Breast epithelium (tissue), 4 donors: ENCODE results near the gene KCNN3. TPM values are rescaled to one million over a fixed set of nuclear protein-coding genes. Genes with fewer than 3 reads are reported as not detected.
A peak's percentile ranks its signal among the peaks of the same experiment; 100 is the strongest.

Source experiments
- DNase-seq, 2 donors: peaks; one replicate each; pipeline ENCODE4 v3.0.0-alpha.2; 2019; ENCODE audit warnings: low spot score in 2 of 2
- H3K27ac ChIP-seq, 2 donors: fragments of 200-600 bp; sonication (generic) in 1 of 2; one replicate each; pipeline ENCODE4 v1.5.1; 2016 to 2019; ENCODE audit warnings: mild to moderate bottlenecking in 1 of 2
- H3K27me3 ChIP-seq, 2 donors: fragments of 200-600 bp; sonication (generic) in 1 of 2; one replicate each; pipeline versions ENCODE4 v1.5.1 to v1.6.0; 2017 to 2019; ENCODE audit warnings: control low read depth in 1 of 2, mild to moderate bottlenecking in 1 of 2
- H3K36me3 ChIP-seq: fragments of 200-600 bp; one replicate; pipeline ENCODE4 v1.5.1; 2019
- H3K4me1 ChIP-seq, 2 donors: fragments of 200-600 bp; sonication (generic); one replicate each; pipeline ENCODE4 v1.5.1; 2016 to 2019; ENCODE audit warnings: control low read depth in 1 of 2
- H3K4me3 ChIP-seq, 3 donors: fragments of 200-600 bp; sonication (generic); 1 replicate in 2 of 3; 2 replicates in 1 of 3; pipeline ENCODE4 v1.5.1; 2016 to 2019; ENCODE audit warnings: mild to moderate bottlenecking in 3 of 3, moderate library complexity in 2 of 3
- H3K9me3 ChIP-seq, 2 donors: fragments of 200-600 bp; sonication (generic) in 1 of 2; one replicate each; pipeline ENCODE4 v1.5.1; 2016 to 2019; ENCODE audit warnings: control low read depth in 1 of 2
- POLR2A ChIP-seq: fragments of 450-650 bp; IDR thresholded peaks from one replicate; pipeline ENCODE4 v1.6.1; 2016; ENCODE audit warnings: antibody characterized with exemption, mild to moderate bottlenecking, moderate library complexity
- POLR2AphosphoS5 ChIP-seq, 3 donors: sonication (generic); formaldehyde crosslinking; IDR thresholded peaks; one replicate each; pipeline ENCODE4 v1.6.1; 2017; ENCODE audit warnings: antibody characterized with exemption in 3 of 3
- intact Hi-C: fragments of 100-400 bp; cut with DNase I; formaldehyde crosslinking; loops from one replicate; pipeline ENCODE4 v1.15.1; 2023; ENCODE audit warnings: low total_unique reads
- total RNA-seq, 3 donors: library from RNA; depleted of rRNA; stranded (reverse); fragments of >200 nt; gene quantifications; one replicate each; pipeline ENCODE4 v1.1.0, GENCODE V29; 2016
- TF ChIP-seq, protein P1 (sequence below), 3 donors: fragments of 450-650 bp; IDR thresholded peaks; one replicate each; pipeline ENCODE4 v1.5.1; 2016 to 2017; ENCODE audit warnings: antibody characterized with exemption in 3 of 3, mild to moderate bottlenecking in 3 of 3, moderate library complexity in 3 of 3

KCNN3 gene
- total RNA-seq, 3 donors from 2014 or later: 0.96 to 1.6 (median 1.0) TPM

DNA sequence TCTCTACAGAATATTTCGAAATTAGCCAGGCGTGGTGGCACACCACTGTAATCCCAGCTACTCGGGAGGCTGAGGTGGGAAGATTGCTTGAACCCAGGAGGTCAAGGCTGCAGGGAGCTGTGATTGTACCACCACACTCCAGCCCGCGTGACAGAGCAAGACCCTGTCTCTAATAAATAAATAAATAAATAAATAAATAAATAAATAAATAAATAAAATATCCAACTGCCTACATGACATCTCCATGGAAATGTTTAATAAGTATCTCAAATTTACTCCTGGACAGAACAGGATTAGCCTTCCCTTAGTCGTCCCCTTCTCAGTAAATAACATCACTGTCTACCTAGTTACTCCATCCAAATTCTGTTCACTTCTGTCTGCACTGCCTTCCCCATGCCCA lies 29.0 kb upstream of the KCNN3 start:
- TF ChIP-seq, protein P1, sequence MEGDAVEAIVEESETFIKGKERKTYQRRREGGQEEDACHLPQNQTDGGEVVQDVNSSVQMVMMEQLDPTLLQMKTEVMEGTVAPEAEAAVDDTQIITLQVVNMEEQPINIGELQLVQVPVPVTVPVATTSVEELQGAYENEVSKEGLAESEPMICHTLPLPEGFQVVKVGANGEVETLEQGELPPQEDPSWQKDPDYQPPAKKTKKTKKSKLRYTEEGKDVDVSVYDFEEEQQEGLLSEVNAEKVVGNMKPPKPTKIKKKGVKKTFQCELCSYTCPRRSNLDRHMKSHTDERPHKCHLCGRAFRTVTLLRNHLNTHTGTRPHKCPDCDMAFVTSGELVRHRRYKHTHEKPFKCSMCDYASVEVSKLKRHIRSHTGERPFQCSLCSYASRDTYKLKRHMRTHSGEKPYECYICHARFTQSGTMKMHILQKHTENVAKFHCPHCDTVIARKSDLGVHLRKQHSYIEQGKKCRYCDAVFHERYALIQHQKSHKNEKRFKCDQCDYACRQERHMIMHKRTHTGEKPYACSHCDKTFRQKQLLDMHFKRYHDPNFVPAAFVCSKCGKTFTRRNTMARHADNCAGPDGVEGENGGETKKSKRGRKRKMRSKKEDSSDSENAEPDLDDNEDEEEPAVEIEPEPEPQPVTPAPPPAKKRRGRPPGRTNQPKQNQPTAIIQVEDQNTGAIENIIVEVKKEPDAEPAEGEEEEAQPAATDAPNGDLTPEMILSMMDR (IDR thresholded peaks at IDR 0.05): no peak
- no peak for TF ChIP-seq POLR2A
- no peak for TF ChIP-seq POLR2AphosphoS5 (IDR thresholded peaks at IDR 0.05)
- H3K9me3 ChIP-seq: no peaks in the 10 kb centered on the region
- no peaks in the 10 kb centered on the region for H3K27me3 ChIP-seq
- no peak overlapping the region for H3K4me3 ChIP-seq
- H3K27ac ChIP-seq: no peak overlapping the region
- intact Hi-C loops: no loop called here
- DNase-seq: no peak
- no peaks in the 10 kb centered on the region for H3K36me3 ChIP-seq
- no peaks in the 10 kb centered on the region for H3K4me1 ChIP-seq

DNA sequence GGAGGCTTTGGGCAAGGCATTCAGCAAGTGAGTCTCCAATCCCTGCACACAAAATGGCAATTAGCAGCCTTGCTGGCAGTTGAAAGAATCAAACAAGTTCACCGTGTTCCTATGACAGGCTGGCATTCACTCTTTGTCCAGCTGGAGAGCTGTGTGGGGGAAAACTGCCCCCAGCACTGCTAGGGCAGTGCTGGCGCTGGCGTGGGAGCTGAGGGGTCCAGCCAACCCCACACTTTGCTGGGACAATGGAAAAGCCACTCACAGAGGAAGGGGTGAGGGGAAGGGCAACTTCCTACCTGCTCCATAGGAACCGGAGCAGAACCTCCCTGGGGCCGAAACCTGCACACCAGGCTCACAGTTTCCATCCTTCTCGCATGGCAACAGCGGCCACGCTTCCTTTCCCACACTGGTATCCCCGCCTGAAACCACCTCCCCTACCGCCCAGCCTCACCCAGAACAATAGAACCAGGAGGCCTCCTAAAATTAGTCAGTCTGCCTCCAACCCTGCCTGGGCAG lies 26.7 kb upstream of the KCNN3 start:
- TF ChIP-seq, protein P1 (IDR thresholded peaks at IDR 0.05): no peak
- TF ChIP-seq POLR2A (no peak), POLR2AphosphoS5 (IDR thresholded peaks at IDR 0.05) (no peak)
- DNase-seq: no peak
- peak overlapping the region in 1 of 2 donors; percentile 32 for H3K27ac ChIP-seq
- intact Hi-C loops: no loop called here
- no peaks in the 10 kb centered on the region for H3K36me3 ChIP-seq
- no peaks in the 10 kb centered on the region for H3K27me3 ChIP-seq
- no peaks in the 10 kb centered on the region for H3K9me3 ChIP-seq
- no peaks in the 10 kb centered on the region for H3K4me1 ChIP-seq
- H3K4me3 ChIP-seq: no peak overlapping the region

DNA sequence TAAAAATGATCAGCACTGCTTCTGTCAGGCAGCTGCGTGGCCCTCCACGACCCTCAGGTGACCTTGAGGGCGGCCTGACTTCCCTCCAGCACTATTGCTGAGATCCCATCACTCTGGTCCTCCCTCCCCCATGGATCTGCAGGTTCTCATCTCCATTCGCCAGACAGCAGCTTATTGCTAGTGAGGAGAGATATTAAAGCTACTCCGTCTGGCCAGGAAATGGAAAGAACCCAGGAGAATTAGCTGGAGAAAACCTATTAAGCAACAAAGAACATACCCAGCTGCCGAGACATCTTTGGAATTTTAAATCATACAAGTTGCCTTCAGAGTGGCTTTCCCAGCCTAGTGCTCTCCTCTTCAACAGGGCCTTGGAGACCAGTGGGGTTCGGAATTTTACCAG lies 25.7 kb upstream of the KCNN3 start:
- Histone ChIP-seq H3K27me3 (no peaks in the 10 kb centered on the region), H3K4me3 (no peak overlapping the region), H3K4me1 (no peaks in the 10 kb centered on the region), H3K36me3 (no peaks in the 10 kb centered on the region), H3K9me3 (no peaks in the 10 kb centered on the region), H3K27ac (no peak overlapping the region)
- DNase-seq: no peak
- TF ChIP-seq, protein P1 (IDR thresholded peaks at IDR 0.05): no peak
- no peak for TF ChIP-seq POLR2AphosphoS5 (IDR thresholded peaks at IDR 0.05)
- no peak for TF ChIP-seq POLR2A
- intact Hi-C loops: no loop called here

DNA sequence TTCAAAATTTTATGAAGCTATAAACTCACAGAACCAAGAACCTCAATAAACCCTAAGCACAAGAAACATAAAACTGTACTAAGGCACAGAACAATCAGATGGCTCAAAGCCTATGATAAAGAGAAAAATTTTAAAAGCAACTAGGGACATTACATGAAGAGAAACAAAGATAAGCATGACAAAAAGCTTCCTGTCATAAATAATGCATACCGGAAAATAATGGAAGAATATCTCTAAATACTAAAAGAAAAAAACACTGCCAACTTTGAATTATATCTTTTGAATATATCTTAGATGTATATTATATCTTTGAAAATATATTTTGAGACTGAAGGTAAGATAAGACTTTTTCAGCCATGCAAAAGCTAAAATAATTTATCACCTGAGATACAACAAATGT lies 21.4 kb upstream of the KCNN3 start:
- TF ChIP-seq, protein P1 (IDR thresholded peaks at IDR 0.05): no peak
- TF ChIP-seq POLR2A (no peak), POLR2AphosphoS5 (IDR thresholded peaks at IDR 0.05) (no peak)
- no peaks in the 10 kb centered on the region for H3K27me3 ChIP-seq
- H3K4me3 ChIP-seq: no peak overlapping the region

DNA sequence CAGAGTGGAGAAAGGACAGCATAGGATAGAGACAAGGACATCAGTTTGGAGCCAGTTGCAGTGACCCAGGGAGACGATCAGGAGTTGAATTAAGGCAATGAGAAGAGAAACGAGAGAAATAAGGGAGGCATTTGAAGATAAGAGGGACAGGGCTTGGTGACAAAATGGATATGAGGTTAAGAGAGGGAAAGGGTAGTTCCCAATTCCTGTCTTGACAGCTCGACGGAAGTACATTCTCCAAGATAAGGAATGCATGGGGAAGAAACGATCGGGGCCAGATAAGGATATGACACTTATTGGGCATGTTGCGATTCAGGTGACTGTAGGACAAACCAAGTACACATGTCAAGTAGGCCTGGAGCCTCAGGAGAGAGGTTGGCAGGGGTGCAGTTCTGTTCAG lies 18.7 kb upstream of the KCNN3 start:
- DNase-seq: no peak
- Histone ChIP-seq H3K36me3 (no peaks in the 10 kb centered on the region), H3K9me3 (no peaks in the 10 kb centered on the region), H3K4me3 (no peak overlapping the region), H3K27me3 (no peaks in the 10 kb centered on the region), H3K27ac (no peak overlapping the region), H3K4me1 (no peaks in the 10 kb centered on the region)
- no peak for TF ChIP-seq POLR2A
- TF ChIP-seq POLR2AphosphoS5 (IDR thresholded peaks at IDR 0.05): no peak
- intact Hi-C loops: no loop called here

More for the DNA sequence above, 21.4 kb upstream of the KCNN3 start:
- DNase-seq: no peak
- intact Hi-C loops: no loop called here
- no peak overlapping the region for H3K27ac ChIP-seq
- H3K36me3 ChIP-seq: no peaks in the 10 kb centered on the region
- H3K9me3 ChIP-seq: no peaks in the 10 kb centered on the region
- H3K4me1 ChIP-seq: no peaks in the 10 kb centered on the region
